Hematopoietic multipotent progenitor cell treated with erythropoietin and hydrocortisone succinate and interleukin-3 and kit ligand, for 6 days (in vitro differentiated cells): ENCODE results near the gene CFAP221.

Experiments
- DNase-seq: peaks from one replicate; pipeline ENCODE4 v3.0.0-alpha.2; 2015

Gene CFAP221

GRCh38 chr2:119647440-119648169 is 103.4 kb downstream of the CFAP221 start:
- no peak for DNase-seq

- no peak for DNase-seq
These were observed 105.2 kb downstream of the CFAP221 start for GRCh38 chr2:119649364-119649917.

GRCh38 chr2:119650206-119650605 is 106.0 kb downstream of the CFAP221 start:
- DNase-seq: no peak

- DNase-seq: no peak
These were observed 106.7 kb downstream of the CFAP221 start for GRCh38 chr2:119650846-119651370.

GRCh38 chr2:119657466-119658145 is 113.4 kb downstream of the CFAP221 start:
- DNase-seq: peak; percentile 21

GRCh38 chr2:119659601-119660342 is 115.5 kb downstream of the CFAP221 start:
- peak; percentile 69 for DNase-seq

- no peak for DNase-seq
These were observed 116.1 kb downstream of the CFAP221 start for GRCh38 chr2:119660343-119660658.

GRCh38 chr2:119662297-119662696 is 118.0 kb downstream of the CFAP221 start:
- no peak for DNase-seq

- DNase-seq: no peak
These were observed 124.3 kb downstream of the CFAP221 start for GRCh38 chr2:119668546-119668945.

- DNase-seq: no peak
These were observed 126.8 kb downstream of the CFAP221 start for GRCh38 chr2:119671016-119671415.

- no peak for DNase-seq
These were observed 127.5 kb downstream of the CFAP221 start for GRCh38 chr2:119671752-119672151.

- no peak for DNase-seq
These were observed 128.1 kb downstream of the CFAP221 start for GRCh38 chr2:119672161-119672862.

GRCh38 chr2:119673796-119674195 is 129.5 kb downstream of the CFAP221 start:
- no peak for DNase-seq

GRCh38 chr2:119674711-119675500 is 130.7 kb downstream of the CFAP221 start:
- no peak for DNase-seq

- peak; percentile 9 for DNase-seq
These were observed 133.9 kb downstream of the CFAP221 start for GRCh38 chr2:119678021-119678656.

- no peak for DNase-seq
These were observed 135.2 kb downstream of the CFAP221 start for GRCh38 chr2:119679526-119679837.

GRCh38 chr2:119679846-119680245 is 135.6 kb downstream of the CFAP221 start:
- DNase-seq: no peak

- DNase-seq: no peak
These were observed 136.4 kb downstream of the CFAP221 start for GRCh38 chr2:119680457-119681202.

- no peak for DNase-seq
These were observed 137.1 kb downstream of the CFAP221 start for GRCh38 chr2:119681203-119681867.

- DNase-seq: no peak
These were observed 137.6 kb downstream of the CFAP221 start for GRCh38 chr2:119681868-119682220.
